Brain microvascular endothelial cell (primary cell): Measurements from ENCODE around the gene PLSCR2.

Source experiments
- DNase-seq: peaks from one replicate; pipeline ENCODE4 v3.0.0-alpha.2; 2020
- H3K27ac ChIP-seq: fragments of 250-450 bp; sonication (Bioruptor Pico); 2 replicates; pipeline ENCODE4 v1.5.1; 2020; ENCODE audit warnings: mild to moderate bottlenecking, moderate library complexity
- H3K27me3 ChIP-seq: fragments of 250-450 bp; sonication (Bioruptor Pico); replicated peaks from 2 replicates; pipeline ENCODE4 v1.5.1; 2020; ENCODE audit warnings: mild to moderate bottlenecking
- H3K36me3 ChIP-seq: fragments of 250-450 bp; sonication (Bioruptor Pico); replicated peaks from 2 replicates; pipeline ENCODE4 v1.5.1; 2020; ENCODE audit warnings: mild to moderate bottlenecking
- H3K4me3 ChIP-seq: 2 replicates; pipeline ENCODE4 v1.5.1; 2011; ENCODE audit warnings: low read depth, mild to moderate bottlenecking, control low read depth, low read length, moderate library complexity
- CTCF ChIP-seq: IDR thresholded peaks from 2 replicates; pipeline ENCODE4 v1.5.1; 2011; ENCODE audit warnings: low read depth, mild to moderate bottlenecking, moderate library complexity, low read length, control low read depth, inconsistent platforms; ENCODE audit errors: missing control alignments
- in situ Hi-C: cut with HindIII; loops from 2 replicates; pipeline ENCODE4 v1.10.0; 2017; ENCODE audit warnings: low sequenced_read_pairs, low pct_ligation_motif_present

PLSCR2 gene

GRCh38 chr3:146403792-146404191 is 65.6 kb downstream of the PLSCR2 start:
- no peaks in the 10 kb centered on the region for H3K27me3 ChIP-seq
- in situ Hi-C loops = no loop called here

DNA sequence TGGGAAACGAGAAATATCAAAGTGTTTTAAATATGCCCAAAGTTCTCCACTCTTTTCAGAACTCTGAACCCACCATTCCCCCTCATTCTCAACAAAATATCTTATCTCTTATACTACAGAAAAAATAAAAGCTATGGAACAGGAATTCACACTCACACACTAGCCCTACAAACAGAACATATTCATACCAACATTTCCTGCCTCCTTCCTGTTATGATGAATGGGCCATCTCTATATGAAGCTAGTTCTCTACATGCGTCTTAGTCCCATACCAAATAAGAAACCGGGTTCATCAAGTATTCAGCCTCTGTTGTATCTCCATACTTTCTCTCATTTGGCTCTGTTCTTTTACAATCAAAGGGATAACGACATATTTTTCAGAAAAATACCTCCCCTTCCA is 72.6 kb downstream of the PLSCR2 start:
- no peak for TF ChIP-seq CTCF
- in situ Hi-C loops = no loop called here
- no peak overlapping the region for H3K27ac ChIP-seq

More at GRCh38 chr3:146403792-146404191, 65.6 kb downstream of the PLSCR2 start:
- TF ChIP-seq CTCF = no peak
- no peak for DNase-seq
- H3K27ac ChIP-seq = no peak overlapping the region
- H3K36me3 ChIP-seq = no peaks in the 10 kb centered on the region
- H3K4me3 ChIP-seq = no peak overlapping the region

DNA sequence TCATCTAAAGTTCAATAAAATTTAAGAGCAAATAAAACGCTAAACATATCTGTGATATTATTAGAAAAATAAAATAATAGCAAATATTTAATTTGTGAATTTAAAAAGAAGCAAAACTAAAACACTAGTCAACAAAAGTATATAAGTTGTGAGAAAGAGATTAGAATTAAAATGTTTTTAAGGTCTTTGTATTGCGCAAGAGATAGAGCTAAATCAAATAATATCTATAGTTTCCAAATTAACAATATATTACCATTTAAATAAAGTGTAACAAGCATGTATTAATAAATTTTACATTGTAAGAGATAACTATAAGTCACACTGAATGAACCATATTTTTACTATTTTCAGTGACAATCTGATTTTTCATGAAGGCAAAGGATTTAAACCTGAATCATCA is 74.2 kb downstream of the PLSCR2 start:
- H3K27me3 ChIP-seq = no peaks in the 10 kb centered on the region
- H3K36me3 ChIP-seq = no peaks in the 10 kb centered on the region
- TF ChIP-seq CTCF = no peak
- no peak for DNase-seq
- H3K27ac ChIP-seq = no peak overlapping the region
- no peak overlapping the region for H3K4me3 ChIP-seq
- in situ Hi-C loops = no loop called here

More for the DNA sequence above, 72.6 kb downstream of the PLSCR2 start:
- Histone ChIP-seq H3K27me3 (no peaks in the 10 kb centered on the region), H3K36me3 (no peaks in the 10 kb centered on the region), H3K4me3 (no peak overlapping the region)
- DNase-seq = no peak

DNA sequence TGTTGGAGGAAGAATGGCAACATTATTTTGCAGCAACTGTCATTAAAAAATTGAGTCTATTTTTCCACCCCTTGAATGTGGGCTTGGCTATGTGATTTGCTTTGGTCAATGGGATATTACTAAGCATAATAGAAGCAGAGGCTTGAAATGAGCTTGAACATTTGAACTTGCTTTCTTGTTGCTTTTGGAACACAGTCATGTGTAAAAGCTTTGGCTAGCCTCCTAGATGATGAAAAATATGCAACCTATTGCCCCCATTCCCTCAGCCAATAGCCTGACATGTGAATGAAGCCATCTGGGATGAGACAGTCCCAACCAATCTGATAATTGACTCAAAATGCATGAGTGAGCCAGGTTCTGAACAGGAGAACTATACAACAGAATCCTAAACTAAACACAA is 78.4 kb downstream of the PLSCR2 start:
- peak; percentile 94 for DNase-seq
- in situ Hi-C loops = no loop called here
- no peaks in the 10 kb centered on the region for H3K27me3 ChIP-seq
- peak overlapping the region; percentile 77 for H3K27ac ChIP-seq
- TF ChIP-seq CTCF = no peak
- H3K4me3 ChIP-seq = no peak overlapping the region
- H3K36me3 ChIP-seq = no peaks in the 10 kb centered on the region

GRCh38 chr3:146390006-146390772 is 79.2 kb downstream of the PLSCR2 start:
- Histone ChIP-seq H3K36me3 (no peaks in the 10 kb centered on the region), H3K27ac (peak overlapping the region; percentile 77), H3K4me3 (no peak overlapping the region), H3K27me3 (no peaks in the 10 kb centered on the region)
- in situ Hi-C loops = no loop called here
- no peak for TF ChIP-seq CTCF
- DNase-seq = no peak

- no peak overlapping the region for H3K27ac ChIP-seq
- no peak overlapping the region for H3K4me3 ChIP-seq
- H3K36me3 ChIP-seq = no peaks in the 10 kb centered on the region
- TF ChIP-seq CTCF = no peak
- in situ Hi-C loops = no loop called here
- DNase-seq = no peak
- no peaks in the 10 kb centered on the region for H3K27me3 ChIP-seq
These were observed 81.8 kb downstream of the PLSCR2 start for GRCh38 chr3:146387566-146387965.
